GM12872 (cell line): ENCODE results near the gene PLPPR4.

Experiments
- TF ChIP-seq, protein P1 (sequence below): IDR thresholded peaks from 3 replicates; pipeline ENCODE4 v1.5.1; 2011; ENCODE audit warnings: low read depth, mild to moderate bottlenecking, low read length, moderate library complexity; ENCODE audit not compliant: insufficient read depth

Gene PLPPR4

DNA sequence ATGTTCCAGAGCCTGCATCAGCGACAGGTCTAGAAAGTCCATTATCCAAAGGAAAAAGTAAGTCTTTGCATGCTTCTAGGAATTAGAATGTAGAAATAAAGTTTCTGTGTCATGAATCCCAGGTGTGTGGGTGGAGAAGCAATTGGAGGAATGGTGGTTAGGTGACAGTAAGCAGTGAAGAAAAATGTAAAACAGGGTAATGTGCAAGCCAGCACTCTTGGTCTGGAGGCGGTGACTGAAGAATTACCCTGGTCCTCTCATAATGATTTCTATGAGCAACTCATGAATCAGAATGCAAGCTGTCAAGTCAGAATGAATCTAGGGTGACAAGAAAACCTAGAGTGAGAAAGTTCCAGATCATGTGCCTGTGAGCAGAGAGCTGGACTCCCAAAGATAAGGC, 33.6 kb downstream of the PLPPR4 start:
- TF ChIP-seq, protein P1, sequence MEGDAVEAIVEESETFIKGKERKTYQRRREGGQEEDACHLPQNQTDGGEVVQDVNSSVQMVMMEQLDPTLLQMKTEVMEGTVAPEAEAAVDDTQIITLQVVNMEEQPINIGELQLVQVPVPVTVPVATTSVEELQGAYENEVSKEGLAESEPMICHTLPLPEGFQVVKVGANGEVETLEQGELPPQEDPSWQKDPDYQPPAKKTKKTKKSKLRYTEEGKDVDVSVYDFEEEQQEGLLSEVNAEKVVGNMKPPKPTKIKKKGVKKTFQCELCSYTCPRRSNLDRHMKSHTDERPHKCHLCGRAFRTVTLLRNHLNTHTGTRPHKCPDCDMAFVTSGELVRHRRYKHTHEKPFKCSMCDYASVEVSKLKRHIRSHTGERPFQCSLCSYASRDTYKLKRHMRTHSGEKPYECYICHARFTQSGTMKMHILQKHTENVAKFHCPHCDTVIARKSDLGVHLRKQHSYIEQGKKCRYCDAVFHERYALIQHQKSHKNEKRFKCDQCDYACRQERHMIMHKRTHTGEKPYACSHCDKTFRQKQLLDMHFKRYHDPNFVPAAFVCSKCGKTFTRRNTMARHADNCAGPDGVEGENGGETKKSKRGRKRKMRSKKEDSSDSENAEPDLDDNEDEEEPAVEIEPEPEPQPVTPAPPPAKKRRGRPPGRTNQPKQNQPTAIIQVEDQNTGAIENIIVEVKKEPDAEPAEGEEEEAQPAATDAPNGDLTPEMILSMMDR, result no peak

DNA sequence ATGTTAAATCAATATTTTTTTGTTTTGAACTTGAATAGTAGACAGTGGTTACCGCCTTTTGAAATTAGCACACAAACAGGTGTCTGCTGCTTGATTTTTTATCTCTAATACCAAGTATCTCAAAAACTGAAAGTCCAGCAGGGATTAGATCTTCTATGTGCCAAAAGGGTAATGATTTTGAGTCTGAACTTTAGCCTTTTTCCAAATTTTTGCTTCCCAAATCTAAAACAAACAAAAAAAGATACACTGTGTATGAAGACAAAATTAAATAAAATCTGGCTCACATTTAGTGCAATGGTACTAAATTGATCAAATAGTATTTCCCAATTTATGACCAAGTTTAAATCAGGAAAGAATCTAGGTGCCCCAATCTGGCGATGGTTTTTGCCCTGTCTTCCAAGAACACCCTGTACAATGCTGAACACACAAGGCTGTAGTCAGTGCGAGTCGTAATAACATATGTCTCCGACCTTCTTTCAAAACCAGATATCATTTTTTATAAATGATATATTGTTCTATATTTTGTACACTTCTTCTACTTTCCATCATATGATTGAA, 40.5 kb downstream of the PLPPR4 start:
- TF ChIP-seq, protein P1, result no peak

DNA sequence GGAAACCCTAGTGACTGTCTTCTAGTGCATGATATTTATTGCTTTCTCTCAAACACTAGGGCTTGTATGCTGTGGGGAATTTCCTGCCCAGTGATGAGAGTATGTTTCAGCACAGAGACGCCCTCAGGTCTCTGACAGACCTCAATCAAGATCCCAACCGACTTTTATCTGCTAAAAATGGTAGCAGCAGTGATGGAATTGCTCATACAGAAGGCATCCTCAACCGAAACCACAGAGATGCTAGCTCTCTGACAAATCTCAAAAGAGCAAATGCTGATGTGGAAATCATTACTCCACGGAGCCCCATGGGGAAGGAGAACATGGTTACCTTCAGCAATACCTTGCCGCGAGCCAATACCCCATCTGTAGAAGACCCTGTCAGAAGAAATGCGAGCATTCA, 41.3 kb downstream of the PLPPR4 start:
- TF ChIP-seq, protein P1, result no peak

DNA sequence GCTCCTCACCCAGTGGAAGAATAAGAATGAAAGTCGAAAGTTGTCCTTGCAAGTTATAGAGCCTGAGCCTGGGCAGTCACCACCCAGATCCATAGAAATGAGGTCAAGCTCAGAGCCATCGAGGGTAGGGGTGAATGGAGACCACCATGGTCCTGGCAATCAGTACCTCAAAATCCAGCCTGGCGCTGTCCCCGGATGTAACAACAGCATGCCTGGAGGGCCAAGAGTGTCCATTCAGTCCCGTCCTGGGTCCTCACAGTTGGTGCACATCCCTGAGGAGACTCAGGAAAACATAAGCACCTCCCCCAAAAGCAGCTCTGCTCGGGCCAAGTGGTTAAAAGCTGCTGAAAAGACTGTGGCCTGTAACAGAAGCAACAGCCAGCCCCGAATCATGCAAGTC, 41.8 kb downstream of the PLPPR4 start:
- TF ChIP-seq, protein P1, result no peak

DNA sequence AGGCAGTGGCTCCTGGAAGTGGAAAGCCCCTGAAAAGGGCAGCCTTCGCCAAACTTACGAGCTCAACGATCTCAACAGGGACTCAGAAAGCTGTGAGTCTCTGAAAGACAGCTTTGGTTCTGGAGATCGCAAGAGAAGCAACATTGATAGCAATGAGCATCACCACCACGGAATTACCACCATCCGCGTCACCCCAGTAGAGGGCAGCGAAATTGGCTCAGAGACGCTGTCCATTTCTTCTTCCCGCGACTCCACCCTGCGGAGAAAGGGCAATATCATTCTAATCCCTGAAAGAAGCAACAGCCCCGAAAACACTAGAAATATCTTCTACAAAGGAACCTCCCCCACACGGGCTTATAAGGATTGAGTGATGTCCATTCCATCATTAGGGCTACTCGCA, 42.4 kb downstream of the PLPPR4 start:
- TF ChIP-seq, protein P1, result no peak

DNA sequence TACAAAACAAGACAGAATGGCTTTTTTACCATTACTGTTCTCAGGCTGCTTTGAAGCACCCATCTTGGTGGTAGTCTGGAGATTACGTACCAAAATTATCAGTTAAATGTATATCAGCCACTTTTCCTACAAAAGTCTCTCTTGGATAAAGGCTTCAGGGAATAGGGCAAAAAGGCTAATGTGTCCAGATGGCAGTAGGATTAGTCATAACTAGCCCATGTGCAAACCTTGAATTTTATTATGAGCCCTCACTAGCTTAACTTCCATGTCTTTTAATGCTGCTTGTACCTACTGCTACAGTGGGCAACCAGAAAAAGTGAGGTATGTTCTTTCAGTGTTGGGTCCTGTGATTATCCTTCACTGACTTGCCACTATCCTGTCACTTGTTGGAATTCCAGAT, 51.0 kb downstream of the PLPPR4 start:
- TF ChIP-seq, protein P1, result no peak

DNA sequence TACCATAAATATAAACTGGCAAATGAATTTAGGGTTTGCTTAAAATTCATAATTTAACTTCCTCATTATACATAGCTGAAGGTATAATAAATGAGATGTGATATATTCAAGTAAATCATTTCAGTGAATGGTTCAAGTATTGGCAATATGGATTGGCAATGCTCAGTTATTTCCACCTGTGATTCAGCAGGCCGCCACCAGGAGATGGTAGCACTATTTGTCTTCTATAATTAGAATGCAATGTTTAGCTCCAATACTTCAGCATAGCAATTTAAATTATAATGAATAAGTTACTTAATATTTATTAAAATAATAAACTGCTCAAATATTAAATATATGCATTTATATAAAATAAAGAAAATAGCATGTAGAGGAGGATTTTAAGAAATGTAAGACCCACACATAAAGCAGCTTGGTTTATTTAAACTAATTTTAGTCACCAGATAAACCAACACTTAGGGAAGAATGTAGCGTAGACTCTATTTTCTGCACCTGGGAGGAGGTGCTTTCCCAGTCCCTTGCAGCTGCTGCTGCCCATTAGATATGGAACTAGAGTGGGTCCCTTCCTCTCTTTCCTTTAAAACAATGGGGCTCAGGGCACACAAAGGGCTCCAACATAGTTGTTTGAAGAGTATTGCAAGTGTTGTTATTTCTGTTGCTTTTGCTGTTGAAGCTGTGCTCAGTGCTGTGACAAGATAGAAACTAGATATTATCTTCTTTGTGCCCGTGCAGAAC, 62.1 kb downstream of the PLPPR4 start:
- TF ChIP-seq, protein P1, result peak; percentile 31; the same call in 2 of the 3 replicates
